ENCODE results near the gene FAM117A. TPM values are rescaled to one million over a fixed set of nuclear protein-coding genes. Genes with fewer than 3 reads are reported as not detected.
"Not testable (repeated sequence)": the region's sequence is repeated elsewhere in the genome, so short reads cannot be mapped to it uniquely, and the experiment has no call there.

The FAM117A gene
- total and polyA plus RNA-seq, 5 experiments from 2014 or later: 36.9 to 90.8 (median 53.6) TPM

- POLR2A ChIA-PET: interaction anchor here (1.3 to 9.5 kb wide), 9 partner anchors 9 to 50 kb away, joined by 3 to 277 read pairs (median 13); partner anchors contain the start of genes FAM117A, KAT7 and SLC35B1
- no peaks in the 10 kb centered on the region for H3K27me3 Mint-ChIP-seq
- peak overlapping the region; percentile 82 to 97 (median 91) for H3K4me3 Mint-ChIP-seq
- H3K9me3 Mint-ChIP-seq: no peaks in the 10 kb centered on the region
- ATAC-seq (no peak), DNase-seq (no peak)
- H3K27ac Mint-ChIP-seq: peak overlapping the region; percentile 97 to 100 (median 100)
- H3K4me1 Mint-ChIP-seq: peaks cover 51 to 91% (median 87%) of the 10 kb centered on the region in 4 donors
- peaks cover 0 to 22% (median 8%) of the 10 kb centered on the region in 3 donors for H3K36me3 Mint-ChIP-seq
Observed at GRCh38 chr17:49738456-49739163, 25.3 kb downstream of the FAM117A start.

GRCh38 chr17:49734515-49735490, 29.1 kb downstream of the FAM117A start:
- Mint-ChIP-seq H3K27ac (peak overlapping the region; percentile 31 to 100 (median 90)), H3K9me3 (no peaks in the 10 kb centered on the region), H3K36me3 (peaks cover 0 to 46% (median 10%) of the 10 kb centered on the region in 3 donors), H3K4me1 (peaks cover 42 to 86% (median 79%) of the 10 kb centered on the region in 4 donors), H3K4me3 (no peak overlapping the region), H3K27me3 (no peaks in the 10 kb centered on the region)
- ATAC-seq (no peak), DNase-seq (no peak)
- POLR2A ChIA-PET: interaction anchor here (0.9 to 1.4 kb wide), 4 partner anchors 10 to 29 kb away, joined by 3 to 8 read pairs (median 5); no protein-coding TSS in a partner anchor

DNA sequence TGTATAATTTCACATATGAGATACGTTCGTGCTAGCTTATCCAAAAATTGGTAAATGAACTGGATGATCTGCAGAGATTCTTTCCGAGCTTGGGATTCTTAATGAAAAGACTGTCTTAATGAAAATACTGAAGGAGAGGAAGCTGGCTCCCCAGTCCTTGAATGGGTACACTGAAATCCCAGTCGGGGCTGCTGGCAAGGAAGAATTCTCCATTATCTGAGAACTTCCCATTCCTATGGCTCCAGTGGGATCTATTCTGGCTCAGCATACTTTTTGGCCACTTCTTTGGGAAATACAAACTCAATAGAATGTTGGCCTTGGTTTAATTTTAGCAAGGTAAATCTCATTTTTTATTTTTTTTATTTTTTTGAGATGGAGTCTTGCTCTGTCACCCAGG, 32.5 kb downstream of the FAM117A start:
- Mint-ChIP-seq H3K36me3 (peaks cover 0 to 67% (median 17%) of the 10 kb centered on the region in 3 donors), H3K27ac (peak overlapping the region in 9 of 10 donors; percentile 37 to 90 (median 60))

DNA sequence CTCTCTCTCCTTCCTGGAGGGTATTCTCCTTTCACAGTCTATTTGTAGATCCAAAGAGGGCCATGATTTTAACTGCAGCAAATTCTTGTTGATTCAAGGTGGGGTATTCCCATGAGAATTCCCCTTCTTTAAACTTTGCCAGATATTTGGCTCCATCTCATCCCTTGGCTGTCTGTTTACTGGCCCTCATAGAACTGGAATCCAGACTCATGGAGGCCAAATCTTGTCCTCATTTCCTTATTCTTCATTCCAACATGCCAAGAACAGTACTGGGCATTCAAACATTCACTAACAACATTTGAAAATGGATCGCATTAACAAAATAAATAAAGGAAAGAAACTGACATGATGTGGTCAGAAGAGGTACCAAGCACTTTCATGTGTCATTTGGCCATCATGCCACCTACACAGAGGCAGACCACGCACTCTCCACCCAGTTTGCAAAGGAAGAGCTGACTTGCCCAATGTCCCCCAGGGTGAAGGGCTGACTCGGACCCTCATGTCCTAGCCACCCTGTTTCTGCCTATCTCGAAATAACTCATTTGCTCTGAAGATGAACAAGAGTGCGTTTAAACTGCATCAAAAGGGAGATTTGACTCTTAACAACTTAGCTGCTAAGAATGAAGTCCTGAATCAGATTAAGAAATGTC, 33.0 kb downstream of the FAM117A start:
- H3K4me1 Mint-ChIP-seq: peaks cover 26 to 79% (median 70%) of the 10 kb centered on the region in 4 donors
- ATAC-seq: no peak
- no peak overlapping the region for H3K4me3 Mint-ChIP-seq
- H3K27ac Mint-ChIP-seq: peak overlapping the region; percentile 37 to 90 (median 62)
- POLR2A ChIA-PET: interaction anchor here (2.5 kb wide), 1 partner anchor 33 kb away, joined by 14 read pairs; the partner anchor contains the start of gene FAM117A
- H3K27me3 Mint-ChIP-seq: no peaks in the 10 kb centered on the region
- H3K36me3 Mint-ChIP-seq: peaks cover 0 to 69% (median 17%) of the 10 kb centered on the region in 3 donors
- DNase-seq: no peak
- H3K9me3 Mint-ChIP-seq: no peaks in the 10 kb centered on the region

More for the DNA sequence above, 32.5 kb downstream of the FAM117A start:
- POLR2A ChIA-PET: interaction anchor here (2.5 kb wide), 1 partner anchor 32 kb away, joined by 14 read pairs; the partner anchor contains the start of gene FAM117A
- Mint-ChIP-seq H3K9me3 (no peaks in the 10 kb centered on the region), H3K4me1 (peaks cover 28 to 83% (median 72%) of the 10 kb centered on the region in 4 donors), H3K27me3 (no peaks in the 10 kb centered on the region), H3K4me3 (no peak overlapping the region)
- ATAC-seq (no peak), DNase-seq (no peak)

DNA sequence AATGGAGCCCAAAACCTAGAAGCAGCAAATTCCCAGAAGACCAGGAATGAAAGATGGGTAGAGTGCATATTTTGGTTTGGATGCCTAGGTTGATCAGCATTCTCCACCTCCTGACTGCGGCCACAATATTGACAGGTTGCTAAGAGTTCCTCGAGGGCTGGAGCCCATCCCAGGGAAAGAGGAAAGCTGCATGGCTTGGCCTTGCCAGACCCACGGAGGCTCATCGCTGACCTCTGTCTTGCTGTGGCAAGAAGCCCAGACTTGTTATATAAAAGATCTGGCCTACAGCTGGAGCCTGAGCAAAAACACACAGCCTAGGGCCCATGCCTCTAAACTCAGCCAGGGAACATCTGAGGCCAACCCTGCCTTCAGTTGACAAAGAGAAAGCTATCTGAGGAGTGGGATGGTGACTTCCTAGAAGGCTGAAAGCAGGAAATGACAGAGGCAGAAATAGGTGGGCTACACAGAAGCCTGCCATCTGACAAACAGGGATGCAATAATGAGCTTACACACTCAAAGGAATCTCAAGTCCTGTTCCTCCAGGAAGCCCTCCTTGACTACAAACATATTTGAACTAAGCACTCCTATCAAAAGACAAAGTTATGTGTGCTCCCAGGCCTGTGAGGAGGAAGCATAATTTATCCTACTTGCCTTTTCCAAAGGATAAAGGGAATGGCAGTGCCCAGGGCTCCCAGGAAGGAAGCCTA, 33.7 kb downstream of the FAM117A start:
- Mint-ChIP-seq H3K4me1 (peaks cover 26 to 79% (median 69%) of the 10 kb centered on the region in 4 donors), H3K27me3 (no peaks in the 10 kb centered on the region), H3K36me3 (peaks cover 4 to 76% (median 23%) of the 10 kb centered on the region in 3 donors), H3K9me3 (no peaks in the 10 kb centered on the region), H3K27ac (peak overlapping the region in 9 of 10 donors; percentile 43 to 90 (median 69)), H3K4me3 (no peak overlapping the region)
- DNase-seq (no peak), ATAC-seq (no peak)
- POLR2A ChIA-PET: interaction anchor here (1.6 to 1.9 kb wide), 2 partner anchors 10 to 34 kb away, joined by 6 to 13 read pairs; partner anchors contain the start of gene FAM117A

DNA sequence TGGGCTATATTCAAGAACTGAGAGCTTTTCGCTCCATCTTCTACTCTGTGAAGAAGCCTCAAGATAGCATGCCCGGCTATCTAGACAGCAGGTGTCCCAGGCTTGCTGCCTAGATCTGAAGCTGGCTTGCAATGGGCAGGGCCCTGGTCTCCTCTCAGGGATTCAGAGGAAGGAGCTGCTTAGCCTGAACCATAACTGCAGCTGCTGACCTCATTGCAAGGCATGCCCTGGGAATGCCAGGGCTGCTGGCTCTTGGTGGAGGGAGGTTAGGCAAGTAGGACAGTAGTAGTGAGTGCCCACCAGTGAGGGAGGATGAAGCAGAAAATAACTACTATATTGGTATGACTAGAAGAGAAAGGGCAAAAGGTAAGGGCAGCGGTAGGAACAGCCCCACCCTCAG, 34.9 kb downstream of the FAM117A start:
- no peaks in the 10 kb centered on the region for H3K27me3 Mint-ChIP-seq
- H3K4me1 Mint-ChIP-seq: peaks cover 34 to 85% (median 72%) of the 10 kb centered on the region in 4 donors
- H3K36me3 Mint-ChIP-seq: peaks cover 6 to 80% (median 25%) of the 10 kb centered on the region in 3 donors
- ATAC-seq (no peak), DNase-seq (no peak)
- POLR2A ChIA-PET: interaction anchor here (0.6 to 1.9 kb wide), 6 partner anchors 11 to 52 kb away, joined by 3 to 13 read pairs (median 6); partner anchors contain the start of genes FAM117A and SLC35B1
- no peaks in the 10 kb centered on the region for H3K9me3 Mint-ChIP-seq
- H3K4me3 Mint-ChIP-seq: peak overlapping the region in 6 of 10 donors; percentile 1 to 68 (median 26)
- peak overlapping the region; percentile 9 to 92 (median 76) for H3K27ac Mint-ChIP-seq

GRCh38 chr17:49728425-49728824, 35.5 kb downstream of the FAM117A start:
- DNase-seq: no peak
- Mint-ChIP-seq H3K27ac (peak overlapping the region; percentile 14 to 90 (median 68)), H3K9me3 (no peaks in the 10 kb centered on the region), H3K27me3 (no peaks in the 10 kb centered on the region), H3K36me3 (peaks cover 6 to 82% (median 25%) of the 10 kb centered on the region in 3 donors), H3K4me1 (peaks cover 36 to 87% (median 77%) of the 10 kb centered on the region in 4 donors), H3K4me3 (peak overlapping the region in 7 of 10 donors; percentile 1 to 68 (median 19))
- POLR2A ChIA-PET: interaction anchor here (1.1 to 1.9 kb wide), 5 partner anchors 12 to 35 kb away, joined by 5 to 13 read pairs (median 6); partner anchors contain the start of genes FAM117A and SLC35B1
- ATAC-seq: no peak

DNA sequence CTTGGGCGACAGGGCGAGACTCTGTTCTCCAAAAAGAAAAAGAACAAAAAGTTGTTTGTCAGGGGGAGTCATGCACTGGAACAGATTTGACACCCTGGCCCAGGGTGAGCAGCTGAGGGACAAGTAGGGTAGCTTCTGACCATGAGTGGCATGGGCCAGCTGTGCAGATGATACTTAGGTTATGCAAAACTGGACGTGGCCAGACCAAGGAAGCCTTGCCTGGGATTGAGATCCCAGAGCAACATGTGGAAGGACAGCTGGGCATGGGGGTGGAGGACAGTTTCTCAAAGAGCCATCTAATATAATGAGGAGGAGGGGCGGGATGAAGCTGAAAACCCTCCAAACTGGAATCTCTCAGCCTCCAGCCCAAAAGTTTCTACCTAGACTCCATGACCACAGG, 36.6 kb downstream of the FAM117A start:
- Mint-ChIP-seq H3K9me3 (no peaks in the 10 kb centered on the region), H3K4me3 (peak overlapping the region in 1 of 10 donors; percentile 24), H3K4me1 (peaks cover 33 to 88% (median 75%) of the 10 kb centered on the region in 4 donors), H3K27ac (peak overlapping the region in 5 of 10 donors; percentile 61 to 78 (median 66)), H3K27me3 (no peaks in the 10 kb centered on the region), H3K36me3 (peaks cover 6 to 77% (median 25%) of the 10 kb centered on the region in 3 donors)
- ATAC-seq (no peak), DNase-seq (no peak)
- POLR2A ChIA-PET: interaction anchor here (0.5 to 1.1 kb wide), 2 partner anchors 13 to 35 kb away, joined by 3 read pairs; no protein-coding TSS in a partner anchor

DNA sequence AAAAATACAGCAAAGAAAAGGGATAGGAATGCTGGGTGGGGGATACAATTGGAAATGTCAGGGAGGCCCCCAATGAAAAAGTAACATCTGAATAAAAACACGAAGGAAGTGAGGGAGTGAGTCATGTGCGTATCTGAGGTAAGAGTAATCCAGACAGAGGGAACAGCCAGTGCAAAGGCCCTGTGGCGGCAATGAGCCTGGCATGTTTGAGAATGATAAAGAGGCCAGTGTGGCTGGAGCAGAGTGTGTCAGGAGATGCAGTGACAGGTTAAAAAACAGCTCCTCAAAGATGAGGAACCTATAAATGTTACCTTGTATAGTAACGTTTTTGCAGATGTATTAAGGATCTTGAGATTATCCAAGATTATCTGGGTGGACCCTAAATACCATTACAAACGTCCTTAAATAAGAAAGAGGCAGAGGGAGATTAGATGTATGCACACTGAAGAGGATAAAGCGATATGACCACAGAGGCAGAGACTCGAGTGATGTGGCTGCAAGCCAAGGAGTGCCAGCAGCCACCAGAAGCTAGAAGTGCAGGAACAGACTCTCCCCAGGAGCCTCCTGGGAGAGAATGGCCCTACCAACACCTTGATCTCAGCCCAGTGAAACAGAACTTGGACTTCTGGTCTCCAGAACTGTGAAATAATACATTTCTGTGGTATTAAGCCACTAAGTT, 38.3 kb downstream of the FAM117A start:
- DNase-seq (no peak), ATAC-seq (no peak)
- Mint-ChIP-seq H3K9me3 (no peaks in the 10 kb centered on the region), H3K27me3 (no peaks in the 10 kb centered on the region), H3K4me1 (peaks cover 31 to 82% (median 67%) of the 10 kb centered on the region in 4 donors), H3K4me3 (peak overlapping the region in 1 of 10 donors; percentile 56), H3K27ac (peak overlapping the region; percentile 11 to 93 (median 73)), H3K36me3 (peaks cover 6 to 79% (median 23%) of the 10 kb centered on the region in 3 donors)
- POLR2A ChIA-PET: interaction anchor here (1.2 kb wide), 1 partner anchor 17 kb away, joined by 3 read pairs; no protein-coding TSS in a partner anchor

- not testable (repeated sequence) for ATAC-seq, H3K9me3 Mint-ChIP-seq, DNase-seq, H3K27me3 Mint-ChIP-seq, H3K4me3 Mint-ChIP-seq
- H3K27ac Mint-ChIP-seq: peak overlapping the region; percentile 53 to 93 (median 80)
- peaks cover 26 to 75% (median 58%) of the 10 kb centered on the region in 4 donors for H3K4me1 Mint-ChIP-seq
- POLR2A ChIA-PET: interaction anchor here (0.6 to 1.6 kb wide), 4 partner anchors 17 to 64 kb away, joined by 3 to 6 read pairs (median 4); partner anchors contain the start of gene KAT7
- peaks cover 6 to 81% (median 23%) of the 10 kb centered on the region in 3 donors for H3K36me3 Mint-ChIP-seq
Observed at GRCh38 chr17:49724552-49724951, 39.4 kb downstream of the FAM117A start.
